Suprapubic skin (tissue), 4 donors: ENCODE data around the gene MBP.

Experiments
- EP300 ChIP-seq: sonication (generic); formaldehyde crosslinking; IDR thresholded peaks from one replicate; pipeline ENCODE4 v1.6.1; 2017; ENCODE audit warnings: antibody characterized with exemption
- POLR2A ChIP-seq, 2 donors: fragments of 450-650 bp; IDR thresholded peaks; one replicate each; pipeline ENCODE4 v1.6.1; 2017; ENCODE audit warnings: antibody characterized with exemption in 2 of 2, mild to moderate bottlenecking in 2 of 2, moderate library complexity in 2 of 2
- POLR2AphosphoS5 ChIP-seq, 3 donors: sonication (generic); formaldehyde crosslinking; IDR thresholded peaks; one replicate each; pipeline ENCODE4 v1.6.1; 2017; ENCODE audit warnings: antibody characterized with exemption in 3 of 3
- TF ChIP-seq, protein P1 (sequence below), 2 donors: fragments of 200-600 bp in 1 of 2; fragments of 450-650 bp in 1 of 2; sonication (generic) in 1 of 2; IDR thresholded peaks; one replicate each; pipeline ENCODE4 v1.5.1; 2016 to 2019; ENCODE audit warnings: antibody characterized with exemption in 2 of 2, mild to moderate bottlenecking in 1 of 2, moderate library complexity in 1 of 2

DNA sequence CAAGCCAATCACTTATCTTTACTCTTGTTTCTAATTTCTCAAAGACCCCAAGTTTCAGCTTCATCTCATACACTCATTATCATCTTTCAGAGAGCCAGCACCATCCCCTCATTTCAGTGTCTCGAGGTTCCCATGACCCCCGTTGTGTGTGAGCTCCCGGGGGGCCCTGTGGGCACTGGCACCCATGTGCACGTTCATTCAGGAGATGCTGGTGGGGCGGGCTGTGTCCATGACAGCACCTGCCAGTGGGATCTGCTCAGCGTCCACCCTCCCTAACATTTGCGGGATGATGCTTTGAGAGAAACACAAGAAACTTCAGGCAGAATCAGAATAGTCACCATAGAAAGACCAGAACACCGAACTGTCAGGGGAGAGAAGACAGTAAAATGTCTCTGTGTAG is 120.5 kb downstream of the MBP start:
- TF ChIP-seq, protein P1, sequence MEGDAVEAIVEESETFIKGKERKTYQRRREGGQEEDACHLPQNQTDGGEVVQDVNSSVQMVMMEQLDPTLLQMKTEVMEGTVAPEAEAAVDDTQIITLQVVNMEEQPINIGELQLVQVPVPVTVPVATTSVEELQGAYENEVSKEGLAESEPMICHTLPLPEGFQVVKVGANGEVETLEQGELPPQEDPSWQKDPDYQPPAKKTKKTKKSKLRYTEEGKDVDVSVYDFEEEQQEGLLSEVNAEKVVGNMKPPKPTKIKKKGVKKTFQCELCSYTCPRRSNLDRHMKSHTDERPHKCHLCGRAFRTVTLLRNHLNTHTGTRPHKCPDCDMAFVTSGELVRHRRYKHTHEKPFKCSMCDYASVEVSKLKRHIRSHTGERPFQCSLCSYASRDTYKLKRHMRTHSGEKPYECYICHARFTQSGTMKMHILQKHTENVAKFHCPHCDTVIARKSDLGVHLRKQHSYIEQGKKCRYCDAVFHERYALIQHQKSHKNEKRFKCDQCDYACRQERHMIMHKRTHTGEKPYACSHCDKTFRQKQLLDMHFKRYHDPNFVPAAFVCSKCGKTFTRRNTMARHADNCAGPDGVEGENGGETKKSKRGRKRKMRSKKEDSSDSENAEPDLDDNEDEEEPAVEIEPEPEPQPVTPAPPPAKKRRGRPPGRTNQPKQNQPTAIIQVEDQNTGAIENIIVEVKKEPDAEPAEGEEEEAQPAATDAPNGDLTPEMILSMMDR (IDR thresholded peaks at IDR 0.05) = no peak
- no peak for TF ChIP-seq POLR2AphosphoS5 (IDR thresholded peaks at IDR 0.05)
- no peak for TF ChIP-seq POLR2A (IDR thresholded peaks at IDR 0.05)
- no peak for TF ChIP-seq EP300
